HEK293 (cell line): ENCODE data around the gene TIMP2.

Experiments used
- FEZF1 ChIP-seq: fragments of 450-650 bp; formaldehyde crosslinking; IDR thresholded peaks from 2 replicates; pipeline ENCODE4 v1.5.1; 2016; ENCODE audit warnings: missing biosample characterization, missing genetic modification characterization
- GFI1B ChIP-seq: fragments of 450-650 bp; formaldehyde crosslinking; IDR thresholded peaks from 2 replicates; pipeline ENCODE4 v1.5.1; 2016; ENCODE audit warnings: missing biosample characterization, missing genetic modification characterization
- GLIS1 ChIP-seq: fragments of 450-650 bp; formaldehyde crosslinking; IDR thresholded peaks from 2 replicates; pipeline ENCODE4 v1.5.1; 2016; ENCODE audit warnings: missing biosample characterization, missing genetic modification characterization
- IKZF3 ChIP-seq: fragments of 450-650 bp; IDR thresholded peaks from 2 replicates; pipeline ENCODE4 v1.5.0; 2018; ENCODE audit warnings: missing biosample characterization, mild to moderate bottlenecking, missing genetic modification characterization, moderate library complexity
- KLF16 ChIP-seq: fragments of 450-650 bp; formaldehyde crosslinking; IDR thresholded peaks from 2 replicates; pipeline ENCODE4 v1.5.1; 2017; ENCODE audit warnings: missing biosample characterization, missing genetic modification characterization
- KLF9 ChIP-seq: fragments of 450-650 bp; formaldehyde crosslinking; IDR thresholded peaks from 2 replicates; pipeline ENCODE4 v1.5.1; 2016; ENCODE audit warnings: missing biosample characterization, missing genetic modification characterization, low read depth
- SETDB1 ChIP-seq: IDR thresholded peaks from one replicate; pipeline ENCODE4 v1.6.1; 2017; ENCODE audit warnings: mild to moderate bottlenecking, low read length, moderate library complexity, mixed read lengths; ENCODE audit not compliant: insufficient read length
- ZBTB17 ChIP-seq: fragments of 450-650 bp; formaldehyde crosslinking; IDR thresholded peaks from 2 replicates; pipeline ENCODE4 v1.5.1; 2016; ENCODE audit warnings: missing biosample characterization, missing genetic modification characterization
- ZBTB20 ChIP-seq: fragments of 450-650 bp; formaldehyde crosslinking; IDR thresholded peaks from 2 replicates; pipeline ENCODE4 v1.5.1; 2016; ENCODE audit warnings: missing biosample characterization, missing genetic modification characterization
- ZEB2 ChIP-seq: fragments of 450-650 bp; formaldehyde crosslinking; IDR thresholded peaks from 2 replicates; pipeline ENCODE4 v1.5.1; 2016; ENCODE audit warnings: missing biosample characterization, missing genetic modification characterization
- ZNF10 ChIP-seq: fragments of 450-650 bp; formaldehyde crosslinking; IDR thresholded peaks from 2 replicates; pipeline ENCODE4 v1.5.1; 2017; ENCODE audit warnings: missing biosample characterization, missing genetic modification characterization
- ZNF16 ChIP-seq: fragments of 450-650 bp; formaldehyde crosslinking; IDR thresholded peaks from 2 replicates; pipeline ENCODE4 v1.5.1; 2016; ENCODE audit warnings: low read depth, missing biosample characterization, missing genetic modification characterization
- ZNF24 ChIP-seq: fragments of 450-650 bp; formaldehyde crosslinking; IDR thresholded peaks from 2 replicates; pipeline ENCODE4 v1.5.1; 2016; ENCODE audit warnings: missing biosample characterization, missing genetic modification characterization
- ZNF335 ChIP-seq: fragments of 450-650 bp; formaldehyde crosslinking; conservative IDR thresholded peaks from 2 replicates; pipeline ENCODE4 v1.5.1; 2016; ENCODE audit warnings: missing biosample characterization, missing genetic modification characterization
- ZNF416 ChIP-seq: fragments of 450-650 bp; formaldehyde crosslinking; IDR thresholded peaks from 2 replicates; pipeline ENCODE4 v1.5.1; 2016; ENCODE audit warnings: missing biosample characterization, missing genetic modification characterization
- ZNF423 ChIP-seq: fragments of 450-650 bp; formaldehyde crosslinking; IDR thresholded peaks from 2 replicates; pipeline ENCODE4 v1.5.1; 2016; ENCODE audit warnings: missing biosample characterization, missing genetic modification characterization
- ZNF48 ChIP-seq: fragments of 450-650 bp; formaldehyde crosslinking; IDR thresholded peaks from 2 replicates; pipeline ENCODE4 v1.5.1; 2016; ENCODE audit warnings: missing biosample characterization, missing genetic modification characterization
- ZNF501 ChIP-seq: fragments of 450-650 bp; formaldehyde crosslinking; IDR thresholded peaks from 2 replicates; pipeline ENCODE4 v1.5.1; 2016; ENCODE audit warnings: missing biosample characterization, missing genetic modification characterization
- ZNF521 ChIP-seq: fragments of 450-650 bp; formaldehyde crosslinking; IDR thresholded peaks from 2 replicates; pipeline ENCODE4 v1.5.1; 2017; ENCODE audit warnings: missing biosample characterization, mild to moderate bottlenecking, missing genetic modification characterization
- ZNF558 ChIP-seq: fragments of 450-650 bp; formaldehyde crosslinking; IDR thresholded peaks from 2 replicates; pipeline ENCODE4 v1.5.1; 2016; ENCODE audit warnings: missing biosample characterization, missing genetic modification characterization
- ZNF585B ChIP-seq: fragments of 450-650 bp; formaldehyde crosslinking; IDR thresholded peaks from 2 replicates; pipeline ENCODE4 v1.5.1; 2016; ENCODE audit warnings: missing biosample characterization, missing genetic modification characterization
- ZNF639 ChIP-seq: fragments of 450-650 bp; formaldehyde crosslinking; IDR thresholded peaks from 2 replicates; pipeline ENCODE4 v1.5.1; 2016; ENCODE audit warnings: missing biosample characterization, missing genetic modification characterization
- ZNF843 ChIP-seq: fragments of 450-650 bp; formaldehyde crosslinking; IDR thresholded peaks from 2 replicates; pipeline ENCODE4 v1.5.1; 2016; ENCODE audit warnings: missing biosample characterization, missing genetic modification characterization
- ZSCAN30 ChIP-seq: fragments of 450-650 bp; IDR thresholded peaks from 2 replicates; pipeline ENCODE4 v1.5.1; 2018; ENCODE audit warnings: missing biosample characterization, mild to moderate bottlenecking, missing genetic modification characterization, moderate library complexity
- ZXDB ChIP-seq: fragments of 450-650 bp; formaldehyde crosslinking; IDR thresholded peaks from 2 replicates; pipeline ENCODE4 v1.5.1; 2016; ENCODE audit warnings: missing biosample characterization, missing genetic modification characterization
- TF ChIP-seq, protein P1 (sequence below): fragments of 450-650 bp; formaldehyde crosslinking; IDR thresholded peaks from 2 replicates; pipeline ENCODE4 v1.5.1; 2016; ENCODE audit warnings: missing biosample characterization, missing genetic modification characterization
- TF ChIP-seq, protein P2 (sequence below): fragments of 450-650 bp; formaldehyde crosslinking; IDR thresholded peaks from 2 replicates; pipeline ENCODE4 v1.5.1; 2017; ENCODE audit warnings: missing biosample characterization, missing genetic modification characterization
- TF ChIP-seq, protein P3 (sequence below): fragments of 450-650 bp; formaldehyde crosslinking; IDR thresholded peaks from 2 replicates; pipeline ENCODE4 v1.5.1; 2017; ENCODE audit warnings: missing biosample characterization, missing genetic modification characterization
- TF ChIP-seq, protein P4 (sequence below): fragments of 450-650 bp; IDR thresholded peaks from 2 replicates; pipeline ENCODE4 v1.5.1; 2018; ENCODE audit warnings: missing biosample characterization, mild to moderate bottlenecking, missing genetic modification characterization

Gene TIMP2

GRCh38 chr17:78933959-78934568 is 8.9 kb upstream of the TIMP2 start (continued):
- TF ChIP-seq, protein P1, sequence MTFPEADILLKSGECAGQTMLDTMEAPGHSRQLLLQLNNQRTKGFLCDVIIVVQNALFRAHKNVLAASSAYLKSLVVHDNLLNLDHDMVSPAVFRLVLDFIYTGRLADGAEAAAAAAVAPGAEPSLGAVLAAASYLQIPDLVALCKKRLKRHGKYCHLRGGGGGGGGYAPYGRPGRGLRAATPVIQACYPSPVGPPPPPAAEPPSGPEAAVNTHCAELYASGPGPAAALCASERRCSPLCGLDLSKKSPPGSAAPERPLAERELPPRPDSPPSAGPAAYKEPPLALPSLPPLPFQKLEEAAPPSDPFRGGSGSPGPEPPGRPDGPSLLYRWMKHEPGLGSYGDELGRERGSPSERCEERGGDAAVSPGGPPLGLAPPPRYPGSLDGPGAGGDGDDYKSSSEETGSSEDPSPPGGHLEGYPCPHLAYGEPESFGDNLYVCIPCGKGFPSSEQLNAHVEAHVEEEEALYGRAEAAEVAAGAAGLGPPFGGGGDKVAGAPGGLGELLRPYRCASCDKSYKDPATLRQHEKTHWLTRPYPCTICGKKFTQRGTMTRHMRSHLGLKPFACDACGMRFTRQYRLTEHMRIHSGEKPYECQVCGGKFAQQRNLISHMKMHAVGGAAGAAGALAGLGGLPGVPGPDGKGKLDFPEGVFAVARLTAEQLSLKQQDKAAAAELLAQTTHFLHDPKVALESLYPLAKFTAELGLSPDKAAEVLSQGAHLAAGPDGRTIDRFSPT (tag by site-specific recombination): peak; percentile 89
- TF ChIP-seq ZNF521 (tag by site-specific recombination): no peak
- TF ChIP-seq, protein P2, sequence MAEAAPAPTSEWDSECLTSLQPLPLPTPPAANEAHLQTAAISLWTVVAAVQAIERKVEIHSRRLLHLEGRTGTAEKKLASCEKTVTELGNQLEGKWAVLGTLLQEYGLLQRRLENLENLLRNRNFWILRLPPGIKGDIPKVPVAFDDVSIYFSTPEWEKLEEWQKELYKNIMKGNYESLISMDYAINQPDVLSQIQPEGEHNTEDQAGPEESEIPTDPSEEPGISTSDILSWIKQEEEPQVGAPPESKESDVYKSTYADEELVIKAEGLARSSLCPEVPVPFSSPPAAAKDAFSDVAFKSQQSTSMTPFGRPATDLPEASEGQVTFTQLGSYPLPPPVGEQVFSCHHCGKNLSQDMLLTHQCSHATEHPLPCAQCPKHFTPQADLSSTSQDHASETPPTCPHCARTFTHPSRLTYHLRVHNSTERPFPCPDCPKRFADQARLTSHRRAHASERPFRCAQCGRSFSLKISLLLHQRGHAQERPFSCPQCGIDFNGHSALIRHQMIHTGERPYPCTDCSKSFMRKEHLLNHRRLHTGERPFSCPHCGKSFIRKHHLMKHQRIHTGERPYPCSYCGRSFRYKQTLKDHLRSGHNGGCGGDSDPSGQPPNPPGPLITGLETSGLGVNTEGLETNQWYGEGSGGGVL (tag by site-specific recombination): peak; percentile 94
- TF ChIP-seq, protein P3, sequence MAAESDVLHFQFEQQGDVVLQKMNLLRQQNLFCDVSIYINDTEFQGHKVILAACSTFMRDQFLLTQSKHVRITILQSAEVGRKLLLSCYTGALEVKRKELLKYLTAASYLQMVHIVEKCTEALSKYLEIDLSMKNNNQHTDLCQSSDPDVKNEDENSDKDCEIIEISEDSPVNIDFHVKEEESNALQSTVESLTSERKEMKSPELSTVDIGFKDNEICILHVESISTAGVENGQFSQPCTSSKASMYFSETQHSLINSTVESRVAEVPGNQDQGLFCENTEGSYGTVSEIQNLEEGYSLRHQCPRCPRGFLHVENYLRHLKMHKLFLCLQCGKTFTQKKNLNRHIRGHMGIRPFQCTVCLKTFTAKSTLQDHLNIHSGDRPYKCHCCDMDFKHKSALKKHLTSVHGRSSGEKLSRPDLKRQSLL (tag by site-specific recombination): peak; percentile 33; the same call in 1 of the 2 replicates
- peak; percentile 99 for TF ChIP-seq ZSCAN30
- TF ChIP-seq FEZF1: 0 out of 2 replicates have a peak, but pooled peaks have one; percentile 31
- TF ChIP-seq GLIS1 (tag by site-specific recombination): peak; percentile 91
- TF ChIP-seq IKZF3 (tag by site-specific recombination): peak; percentile 81
- peak; percentile 75 for TF ChIP-seq ZNF843
- no peak for TF ChIP-seq ZNF416 (tag by site-specific recombination)
- no peak for TF ChIP-seq GFI1B (tag by site-specific recombination)
- peak; percentile 87 for TF ChIP-seq KLF16
- TF ChIP-seq ZXDB (tag by site-specific recombination): no peak
- no peak for TF ChIP-seq SETDB1
- TF ChIP-seq ZNF16 (tag by site-specific recombination): no peak
- peak; percentile 91 for TF ChIP-seq ZEB2 (tag by site-specific recombination)
- TF ChIP-seq ZNF639: peak; percentile 88
- TF ChIP-seq ZNF24 (tag by site-specific recombination): peak; percentile 92
- TF ChIP-seq ZNF48: no peak
- no peak for TF ChIP-seq ZNF10 (tag by site-specific recombination)
- TF ChIP-seq ZNF585B (tag by site-specific recombination): no peak
- TF ChIP-seq ZNF558 (tag by site-specific recombination): peak; percentile 90
- peak; percentile 55; the same call in 1 of the 2 replicates for TF ChIP-seq ZNF423 (tag by site-specific recombination)
- TF ChIP-seq, protein P4, sequence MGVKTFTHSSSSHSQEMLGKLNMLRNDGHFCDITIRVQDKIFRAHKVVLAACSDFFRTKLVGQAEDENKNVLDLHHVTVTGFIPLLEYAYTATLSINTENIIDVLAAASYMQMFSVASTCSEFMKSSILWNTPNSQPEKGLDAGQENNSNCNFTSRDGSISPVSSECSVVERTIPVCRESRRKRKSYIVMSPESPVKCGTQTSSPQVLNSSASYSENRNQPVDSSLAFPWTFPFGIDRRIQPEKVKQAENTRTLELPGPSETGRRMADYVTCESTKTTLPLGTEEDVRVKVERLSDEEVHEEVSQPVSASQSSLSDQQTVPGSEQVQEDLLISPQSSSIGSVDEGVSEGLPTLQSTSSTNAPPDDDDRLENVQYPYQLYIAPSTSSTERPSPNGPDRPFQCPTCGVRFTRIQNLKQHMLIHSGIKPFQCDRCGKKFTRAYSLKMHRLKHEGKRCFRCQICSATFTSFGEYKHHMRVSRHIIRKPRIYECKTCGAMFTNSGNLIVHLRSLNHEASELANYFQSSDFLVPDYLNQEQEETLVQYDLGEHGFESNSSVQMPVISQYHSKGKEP (tag by site-specific recombination): peak; percentile 49; the same call in 1 of the 2 replicates
- peak; percentile 68; the same call in 1 of the 2 replicates for TF ChIP-seq ZNF501 (tag by site-specific recombination)
- peak; percentile 67; the same call in 1 of the 2 replicates for TF ChIP-seq KLF9 (tag by site-specific recombination)
- peak; percentile 66; the same call in 1 of the 2 replicates for TF ChIP-seq ZBTB20 (tag by site-specific recombination)
- TF ChIP-seq ZNF335 (tag by site-specific recombination): peak; percentile 33; the same call in 1 of the 2 replicates
- peak; percentile 68 for TF ChIP-seq ZBTB17
